T47D (cell line): ENCODE measurements around the gene RADIL.
A peak's percentile ranks its signal among the peaks of the same experiment; 100 is the strongest.
"Not testable (repeated sequence)": the region's sequence is repeated elsewhere in the genome, so short reads cannot be mapped to it uniquely, and the experiment has no call there.

Experiments
- DNase-seq, 2 experiments: peaks; one replicate each; pipeline versions ENCODE4 v3.0.0 to v3.0.0-alpha.2; 2011 to 2012; ENCODE audit warnings: low read depth in 1 of 2, low spot score in 1 of 2
- JUND ChIP-seq: IDR thresholded peaks from 2 replicates; pipeline ENCODE4 v1.6.1; 2012; ENCODE audit warnings: low read depth
- in situ Hi-C: cut with HindIII; loops from 2 replicates; pipeline ENCODE4 v1.10.0; 2016; ENCODE audit warnings: low sequenced_read_pairs, low pct_unique_long_range_greater_than_20kb

The RADIL gene

GRCh38 chr7:4803397-4804241, 79.9 kb downstream of the RADIL start:
- DNase-seq: no peak
- no peak for TF ChIP-seq JUND
- in situ Hi-C loops: no loop called here

- in situ Hi-C loops, DNase-seq: not testable (repeated sequence)
These were observed 80.9 kb downstream of the RADIL start for GRCh38 chr7:4802577-4802976.

GRCh38 chr7:4801839-4802231, 81.7 kb downstream of the RADIL start:
- in situ Hi-C loops: no loop called here
- DNase-seq: no peak
- no peak for TF ChIP-seq JUND

- no peak for DNase-seq
- in situ Hi-C loops: no loop called here
- no peak for TF ChIP-seq JUND
These were observed 82.3 kb downstream of the RADIL start for GRCh38 chr7:4800926-4801838.

- no peak for DNase-seq
- no peak for TF ChIP-seq JUND
- in situ Hi-C loops: no loop called here
These were observed 83.0 kb downstream of the RADIL start for GRCh38 chr7:4800487-4800886.

- in situ Hi-C loops: no loop called here
- peak in 1 of 2 experiments; percentile 49 for DNase-seq
- TF ChIP-seq JUND: no peak
These were observed 83.8 kb downstream of the RADIL start for GRCh38 chr7:4799508-4800268.

- DNase-seq: no peak
- TF ChIP-seq JUND: no peak
- in situ Hi-C loops: no loop called here
These were observed 84.7 kb downstream of the RADIL start for GRCh38 chr7:4798706-4799235.

GRCh38 chr7:4797858-4798705, 85.4 kb downstream of the RADIL start:
- in situ Hi-C loops: no loop called here
- DNase-seq: peak; percentile 66 to 88
- no peak for TF ChIP-seq JUND

- DNase-seq: no peak
- in situ Hi-C loops: no loop called here
- TF ChIP-seq JUND: no peak
These were observed 87.1 kb downstream of the RADIL start for GRCh38 chr7:4796453-4796852.

- no peak for TF ChIP-seq JUND
- in situ Hi-C loops: no loop called here
- peak in 1 of 2 experiments; percentile 20 for DNase-seq
These were observed 88.7 kb downstream of the RADIL start for GRCh38 chr7:4794591-4795350.

- in situ Hi-C loops, DNase-seq: not testable (repeated sequence)
These were observed 89.3 kb downstream of the RADIL start for GRCh38 chr7:4794171-4794570.

- in situ Hi-C loops, DNase-seq: not testable (repeated sequence)
These were observed 90.0 kb downstream of the RADIL start for GRCh38 chr7:4793385-4793993.
